ENCODE results near the gene HSBP1. TPM values are rescaled to one million over a fixed set of nuclear protein-coding genes. Genes with fewer than 3 reads are reported as not detected.

HSBP1 gene
- total and polyA plus RNA-seq, 2 of the 13 experiments (the other 11 are each of a cell fraction or from before 2014, with no cell fraction given): 249 to 292 TPM

DNA sequence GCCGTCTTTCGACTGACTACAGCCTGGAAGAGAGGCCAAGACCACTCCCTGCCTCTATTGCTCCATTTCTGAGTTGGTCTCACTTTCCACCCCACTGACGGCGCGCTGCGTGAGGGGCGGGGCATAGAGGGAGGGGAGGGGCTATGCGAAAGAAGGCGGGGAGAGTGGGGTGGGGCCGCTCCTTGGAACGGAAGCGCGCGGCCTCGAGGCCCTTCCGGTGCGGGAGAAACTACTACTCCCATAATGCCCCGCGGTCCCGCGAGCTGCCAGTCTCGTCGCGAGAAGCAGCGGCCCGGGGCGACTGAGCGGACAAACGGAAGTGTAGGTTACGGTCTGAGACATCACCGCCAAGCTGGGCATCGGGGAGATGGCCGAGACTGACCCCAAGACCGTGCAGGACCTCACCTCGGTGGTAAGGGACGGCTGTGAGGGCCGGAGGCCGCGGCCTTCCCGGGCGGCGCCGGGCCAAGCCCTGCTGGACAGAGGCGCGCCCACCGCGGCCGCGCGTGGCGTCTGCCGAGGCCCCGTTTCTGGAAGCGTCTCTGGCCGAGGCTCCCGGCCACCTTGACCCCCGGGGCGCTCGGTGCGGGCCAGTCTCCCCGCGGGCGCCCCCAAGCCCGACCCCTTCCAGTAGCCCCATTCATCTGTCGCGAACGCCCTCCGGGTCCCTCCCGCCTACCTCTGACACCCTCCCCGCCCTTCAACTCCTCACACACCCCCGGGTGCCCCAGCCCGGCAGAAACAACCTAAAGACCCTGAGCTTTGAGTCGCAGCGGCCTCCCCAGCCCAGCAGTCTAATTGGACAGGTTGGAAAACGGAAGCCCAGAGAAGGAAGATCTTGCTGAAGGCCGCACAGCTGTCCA is at the start of gene HSBP1 (continued):
- TF ChIP-seq ZNF17 (CRISPR knock-in tag; IDR thresholded peaks at IDR 0.05) (no peak), RNF2 (conservative IDR thresholded peaks at IDR 0.05; ENCODE audit: low read depth) (peak; percentile 85), RFXAP (CRISPR knock-in tag; IDR thresholded peaks at IDR 0.05; ENCODE audit: borderline replicate concordance) (0 out of 2 replicates have a peak, but pooled peaks have one; percentile 59), ZNF253 (CRISPR knock-in tag; IDR thresholded peaks at IDR 0.05; ENCODE audit: borderline replicate concordance) (no peak), NR1H2 (CRISPR knock-in tag; IDR thresholded peaks at IDR 0.05; ENCODE audit: borderline replicate concordance, low read depth) (peak; percentile 46; the same call in 1 of the 2 replicates), KDM5B (CRISPR knock-in tag; IDR thresholded peaks at IDR 0.05; ENCODE audit: borderline replicate concordance) (peak; percentile 85; the same call in 1 of the 2 replicates), NFRKB (IDR thresholded peaks at IDR 0.05) (no peak), SALL2 (CRISPR knock-in tag; IDR thresholded peaks at IDR 0.05) (0 out of 2 replicates have a peak, but pooled peaks have one; percentile 31)
- TF ChIP-seq, protein P1, sequence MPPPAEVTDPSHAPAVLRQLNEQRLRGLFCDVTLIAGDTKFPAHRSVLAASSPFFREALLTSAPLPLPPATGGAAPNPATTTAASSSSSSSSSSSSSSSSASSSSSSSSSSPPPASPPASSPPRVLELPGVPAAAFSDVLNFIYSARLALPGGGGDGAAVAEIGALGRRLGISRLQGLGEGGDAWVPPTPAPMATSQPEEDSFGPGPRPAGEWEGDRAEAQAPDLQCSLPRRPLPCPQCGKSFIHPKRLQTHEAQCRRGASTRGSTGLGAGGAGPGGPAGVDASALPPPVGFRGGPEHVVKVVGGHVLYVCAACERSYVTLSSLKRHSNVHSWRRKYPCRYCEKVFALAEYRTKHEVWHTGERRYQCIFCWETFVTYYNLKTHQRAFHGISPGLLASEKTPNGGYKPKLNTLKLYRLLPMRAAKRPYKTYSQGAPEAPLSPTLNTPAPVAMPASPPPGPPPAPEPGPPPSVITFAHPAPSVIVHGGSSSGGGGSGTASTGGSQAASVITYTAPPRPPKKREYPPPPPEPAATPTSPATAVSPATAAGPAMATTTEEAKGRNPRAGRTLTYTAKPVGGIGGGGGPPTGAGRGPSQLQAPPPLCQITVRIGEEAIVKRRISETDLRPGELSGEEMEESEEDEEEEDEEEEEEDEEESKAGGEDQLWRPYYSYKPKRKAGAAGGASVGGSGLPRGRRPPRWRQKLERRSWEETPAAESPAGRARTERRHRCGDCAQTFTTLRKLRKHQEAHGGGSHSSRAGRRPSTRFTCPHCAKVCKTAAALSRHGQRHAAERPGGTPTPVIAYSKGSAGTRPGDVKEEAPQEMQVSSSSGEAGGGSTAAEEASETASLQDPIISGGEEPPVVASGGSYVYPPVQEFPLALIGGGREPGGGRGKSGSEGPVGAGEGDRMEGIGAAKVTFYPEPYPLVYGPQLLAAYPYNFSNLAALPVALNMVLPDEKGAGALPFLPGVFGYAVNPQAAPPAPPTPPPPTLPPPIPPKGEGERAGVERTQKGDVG (CRISPR knock-in tag; IDR thresholded peaks at IDR 0.05; ENCODE audit: borderline replicate concordance): no peak
- TF ChIP-seq, protein P2, sequence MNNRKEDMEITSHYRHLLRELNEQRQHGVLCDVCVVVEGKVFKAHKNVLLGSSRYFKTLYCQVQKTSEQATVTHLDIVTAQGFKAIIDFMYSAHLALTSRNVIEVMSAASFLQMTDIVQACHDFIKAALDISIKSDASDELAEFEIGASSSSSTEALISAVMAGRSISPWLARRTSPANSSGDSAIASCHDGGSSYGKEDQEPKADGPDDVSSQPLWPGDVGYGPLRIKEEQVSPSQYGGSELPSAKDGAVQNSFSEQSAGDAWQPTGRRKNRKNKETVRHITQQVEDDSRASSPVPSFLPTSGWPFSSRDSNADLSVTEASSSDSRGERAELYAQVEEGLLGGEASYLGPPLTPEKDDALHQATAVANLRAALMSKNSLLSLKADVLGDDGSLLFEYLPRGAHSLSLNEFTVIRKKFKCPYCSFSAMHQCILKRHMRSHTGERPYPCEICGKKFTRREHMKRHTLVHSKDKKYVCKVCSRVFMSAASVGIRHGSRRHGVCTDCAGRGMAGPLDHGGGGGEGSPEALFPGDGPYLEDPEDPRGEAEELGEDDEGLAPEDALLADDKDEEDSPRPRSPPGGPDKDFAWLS (CRISPR knock-in tag; IDR thresholded peaks at IDR 0.05; ENCODE audit: borderline replicate concordance): no peak
- TF ChIP-seq, protein P3, sequence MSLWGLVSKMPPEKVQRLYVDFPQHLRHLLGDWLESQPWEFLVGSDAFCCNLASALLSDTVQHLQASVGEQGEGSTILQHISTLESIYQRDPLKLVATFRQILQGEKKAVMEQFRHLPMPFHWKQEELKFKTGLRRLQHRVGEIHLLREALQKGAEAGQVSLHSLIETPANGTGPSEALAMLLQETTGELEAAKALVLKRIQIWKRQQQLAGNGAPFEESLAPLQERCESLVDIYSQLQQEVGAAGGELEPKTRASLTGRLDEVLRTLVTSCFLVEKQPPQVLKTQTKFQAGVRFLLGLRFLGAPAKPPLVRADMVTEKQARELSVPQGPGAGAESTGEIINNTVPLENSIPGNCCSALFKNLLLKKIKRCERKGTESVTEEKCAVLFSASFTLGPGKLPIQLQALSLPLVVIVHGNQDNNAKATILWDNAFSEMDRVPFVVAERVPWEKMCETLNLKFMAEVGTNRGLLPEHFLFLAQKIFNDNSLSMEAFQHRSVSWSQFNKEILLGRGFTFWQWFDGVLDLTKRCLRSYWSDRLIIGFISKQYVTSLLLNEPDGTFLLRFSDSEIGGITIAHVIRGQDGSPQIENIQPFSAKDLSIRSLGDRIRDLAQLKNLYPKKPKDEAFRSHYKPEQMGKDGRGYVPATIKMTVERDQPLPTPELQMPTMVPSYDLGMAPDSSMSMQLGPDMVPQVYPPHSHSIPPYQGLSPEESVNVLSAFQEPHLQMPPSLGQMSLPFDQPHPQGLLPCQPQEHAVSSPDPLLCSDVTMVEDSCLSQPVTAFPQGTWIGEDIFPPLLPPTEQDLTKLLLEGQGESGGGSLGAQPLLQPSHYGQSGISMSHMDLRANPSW (CRISPR knock-in tag; IDR thresholded peaks at IDR 0.05; ENCODE audit: borderline replicate concordance): no peak
- TF ChIP-seq, protein P4, sequence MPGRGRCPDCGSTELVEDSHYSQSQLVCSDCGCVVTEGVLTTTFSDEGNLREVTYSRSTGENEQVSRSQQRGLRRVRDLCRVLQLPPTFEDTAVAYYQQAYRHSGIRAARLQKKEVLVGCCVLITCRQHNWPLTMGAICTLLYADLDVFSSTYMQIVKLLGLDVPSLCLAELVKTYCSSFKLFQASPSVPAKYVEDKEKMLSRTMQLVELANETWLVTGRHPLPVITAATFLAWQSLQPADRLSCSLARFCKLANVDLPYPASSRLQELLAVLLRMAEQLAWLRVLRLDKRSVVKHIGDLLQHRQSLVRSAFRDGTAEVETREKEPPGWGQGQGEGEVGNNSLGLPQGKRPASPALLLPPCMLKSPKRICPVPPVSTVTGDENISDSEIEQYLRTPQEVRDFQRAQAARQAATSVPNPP (CRISPR knock-in tag; IDR thresholded peaks at IDR 0.05): no peak
- TF ChIP-seq, protein P5, sequence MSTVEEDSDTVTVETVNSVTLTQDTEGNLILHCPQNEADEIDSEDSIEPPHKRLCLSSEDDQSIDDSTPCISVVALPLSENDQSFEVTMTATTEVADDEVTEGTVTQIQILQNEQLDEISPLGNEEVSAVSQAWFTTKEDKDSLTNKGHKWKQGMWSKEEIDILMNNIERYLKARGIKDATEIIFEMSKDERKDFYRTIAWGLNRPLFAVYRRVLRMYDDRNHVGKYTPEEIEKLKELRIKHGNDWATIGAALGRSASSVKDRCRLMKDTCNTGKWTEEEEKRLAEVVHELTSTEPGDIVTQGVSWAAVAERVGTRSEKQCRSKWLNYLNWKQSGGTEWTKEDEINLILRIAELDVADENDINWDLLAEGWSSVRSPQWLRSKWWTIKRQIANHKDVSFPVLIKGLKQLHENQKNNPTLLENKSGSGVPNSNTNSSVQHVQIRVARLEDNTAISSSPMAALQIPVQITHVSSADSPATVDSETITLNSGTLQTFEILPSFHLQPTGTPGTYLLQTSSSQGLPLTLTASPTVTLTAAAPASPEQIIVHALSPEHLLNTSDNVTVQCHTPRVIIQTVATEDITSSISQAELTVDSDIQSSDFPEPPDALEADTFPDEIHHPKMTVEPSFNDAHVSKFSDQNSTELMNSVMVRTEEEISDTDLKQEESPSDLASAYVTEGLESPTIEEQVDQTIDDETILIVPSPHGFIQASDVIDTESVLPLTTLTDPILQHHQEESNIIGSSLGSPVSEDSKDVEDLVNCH (CRISPR knock-in tag; IDR thresholded peaks at IDR 0.05): no peak
- TF ChIP-seq, protein P6, sequence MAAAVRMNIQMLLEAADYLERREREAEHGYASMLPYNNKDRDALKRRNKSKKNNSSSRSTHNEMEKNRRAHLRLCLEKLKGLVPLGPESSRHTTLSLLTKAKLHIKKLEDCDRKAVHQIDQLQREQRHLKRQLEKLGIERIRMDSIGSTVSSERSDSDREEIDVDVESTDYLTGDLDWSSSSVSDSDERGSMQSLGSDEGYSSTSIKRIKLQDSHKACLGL (CRISPR knock-in tag; IDR thresholded peaks at IDR 0.05): no peak; the same call in 1 of the 2 replicates
